GM18520 (cell line): ENCODE results near the gene FERMT3.

Experiments used
- ATAC-seq: cut with Tn5 transposase; IDR thresholded peaks from one replicate; pipeline ENCODE4 v1.9.1; 2021; ENCODE audit not compliant: unreplicated experiment

Gene FERMT3

GRCh38 chr11:64219354-64219684 lies 12.8 kb downstream of the FERMT3 start:
- no peak for ATAC-seq

- ATAC-seq: no peak
These were observed 13.2 kb downstream of the FERMT3 start for GRCh38 chr11:64219755-64220154.

DNA sequence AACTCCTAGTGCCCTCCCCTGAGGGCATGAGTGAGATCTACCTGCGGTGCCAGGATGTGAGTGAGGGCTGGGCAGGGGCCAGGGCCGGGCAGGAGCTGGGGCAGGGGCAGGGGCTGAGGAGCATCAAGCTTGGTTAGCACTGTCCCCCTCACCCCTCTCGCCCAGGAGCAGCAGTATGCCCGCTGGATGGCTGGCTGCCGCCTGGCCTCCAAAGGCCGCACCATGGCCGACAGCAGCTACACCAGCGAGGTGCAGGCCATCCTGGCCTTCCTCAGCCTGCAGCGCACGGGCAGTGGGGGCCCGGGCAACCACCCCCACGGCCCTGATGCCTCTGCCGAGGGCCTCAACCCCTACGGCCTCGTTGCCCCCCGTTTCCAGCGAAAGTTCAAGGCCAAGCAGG lies 13.8 kb downstream of the FERMT3 start:
- no peak for ATAC-seq

DNA sequence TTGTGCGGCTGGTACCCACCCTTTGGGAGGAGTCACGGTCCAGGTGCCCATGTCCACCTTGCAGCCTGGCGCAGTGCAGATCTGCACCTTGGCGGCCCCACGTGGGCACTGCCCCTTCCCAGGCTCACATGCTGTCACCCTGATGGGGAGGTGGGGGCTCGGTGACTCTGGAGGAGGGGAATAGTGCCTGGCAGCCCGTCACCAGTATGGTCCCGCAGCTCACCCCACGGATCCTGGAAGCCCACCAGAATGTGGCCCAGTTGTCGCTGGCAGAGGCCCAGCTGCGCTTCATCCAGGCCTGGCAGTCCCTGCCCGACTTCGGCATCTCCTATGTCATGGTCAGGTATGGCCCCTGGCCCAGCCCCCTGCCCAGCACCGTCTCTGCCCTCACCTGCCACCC lies 14.3 kb downstream of the FERMT3 start:
- no peak for ATAC-seq

- no peak for ATAC-seq
These were observed 16.1 kb downstream of the FERMT3 start for GRCh38 chr11:64222651-64223000.

- ATAC-seq: no peak
These were observed 16.6 kb downstream of the FERMT3 start for GRCh38 chr11:64223001-64223651.

GRCh38 chr11:64224151-64224890 lies 17.8 kb downstream of the FERMT3 start:
- ATAC-seq: no peak

DNA sequence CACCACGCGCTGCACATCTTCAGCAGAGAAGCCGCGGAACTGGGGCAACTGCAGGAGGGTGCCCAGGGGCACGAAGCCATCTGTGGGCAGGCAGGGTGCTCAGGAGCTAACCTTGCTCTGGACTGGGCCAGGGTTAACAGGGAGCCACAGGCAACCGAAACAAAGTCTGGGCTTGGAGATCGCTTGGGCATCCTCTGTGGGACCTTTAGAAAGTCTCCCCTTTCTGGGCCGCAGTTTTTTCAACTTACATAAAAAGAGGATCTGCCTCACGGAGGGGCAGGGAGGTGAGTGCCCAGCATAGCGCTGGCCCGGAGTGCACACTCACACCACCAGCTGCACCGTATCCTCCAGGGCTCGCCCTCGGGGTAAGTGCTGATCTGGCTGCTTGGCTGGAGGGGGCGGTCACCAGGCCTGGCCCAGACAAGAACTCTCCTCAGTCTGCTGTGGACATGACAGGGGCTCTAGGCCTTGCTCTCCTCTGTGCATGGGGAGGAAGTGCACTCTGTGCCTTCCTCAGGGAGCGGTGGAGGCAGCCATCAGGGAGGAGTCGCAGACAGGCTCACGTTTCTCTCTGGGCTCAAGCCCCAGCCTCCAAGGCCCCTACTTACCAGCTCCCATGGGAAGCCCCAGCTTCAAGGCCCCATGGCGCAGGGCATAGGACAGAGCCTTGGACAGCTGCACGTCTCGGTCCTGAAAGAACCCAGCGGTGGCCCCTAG lies 18.5 kb downstream of the FERMT3 start:
- ATAC-seq: no peak

GRCh38 chr11:64225608-64226506 lies 19.3 kb downstream of the FERMT3 start, which contains the start of the genes NUDT22 and TRPT1:
NUDT22 (plus strand) TSS chr11:64226274; CDS start chr11:64226653, 379 bp downstream.
TRPT1 (minus strand) TSS chr11:64226186; CDS start chr11:64225860, 326 bp downstream.
- peak; percentile 35 for ATAC-seq

GRCh38 chr11:64226507-64227051 lies 20.1 kb downstream of the FERMT3 start:
- ATAC-seq: no peak

GRCh38 chr11:64227405-64227956 lies 21.0 kb downstream of the FERMT3 start:
- no peak for ATAC-seq

- ATAC-seq: no peak
These were observed 22.7 kb downstream of the FERMT3 start for GRCh38 chr11:64229090-64229743.

GRCh38 chr11:64229744-64230170 lies 23.2 kb downstream of the FERMT3 start:
- ATAC-seq: no peak

- peak; percentile 34 for ATAC-seq
These were observed 23.9 kb downstream of the FERMT3 start, which contains the start of gene DNAJC4 for GRCh38 chr11:64230171-64230984. DNAJC4 (plus strand) TSS chr11:64230548; CDS start chr11:64230855, 307 bp downstream.

- no peak for ATAC-seq
These were observed 24.5 kb downstream of the FERMT3 start for GRCh38 chr11:64230985-64231365.

- ATAC-seq: no peak
These were observed 25.0 kb downstream of the FERMT3 start for GRCh38 chr11:64231546-64231945.

- ATAC-seq: no peak
These were observed 25.9 kb downstream of the FERMT3 start for GRCh38 chr11:64232182-64232966.

GRCh38 chr11:64232967-64233315 lies 26.4 kb downstream of the FERMT3 start:
- ATAC-seq: no peak
